Thoracic aorta (tissue), 2 donors: ENCODE data around the gene HEBP2. TPM values are rescaled to one million over a fixed set of nuclear protein-coding genes. Genes with fewer than 3 reads are reported as not detected.

ENCODE experiments used
- ATAC-seq: fragments of 150-250 bp; one replicate; pipeline ENCODE4 v1.8.0; 2017; ENCODE audit warnings: low read depth; ENCODE audit not compliant: insufficient number of reproducible peaks, low FRiP score
- DNase-seq: peaks from one replicate; pipeline ENCODE4 v3.0.0-alpha.2; 2020; ENCODE audit warnings: low spot score
- H3K27ac ChIP-seq, 2 donors: fragments of 200-600 bp; sonication (generic); 1 replicate in 1 of 2; 2 replicates in 1 of 2; pipeline ENCODE4 v1.5.1; 2016; ENCODE audit warnings: mild to moderate bottlenecking in 2 of 2, moderate library complexity in 2 of 2
- H3K27me3 ChIP-seq: fragments of 200-600 bp; sonication (generic); replicated peaks from 2 replicates; pipeline ENCODE4 v1.6.0; 2016; ENCODE audit warnings: mild to moderate bottlenecking; ENCODE audit not compliant: insufficient read depth
- H3K36me3 ChIP-seq: fragments of 200-600 bp; sonication (generic); one replicate; pipeline ENCODE4 v1.5.1; 2016
- H3K4me1 ChIP-seq, 2 donors: fragments of 200-600 bp; sonication (generic); 1 replicate in 1 of 2; 2 replicates in 1 of 2; pipeline versions ENCODE4 v1.5.1 to v1.6.0; 2016; ENCODE audit warnings: low read depth in 2 of 2, mild to moderate bottlenecking in 1 of 2; ENCODE audit not compliant: control insufficient read depth in 1 of 2
- H3K4me3 ChIP-seq: fragments of 200-600 bp; sonication (generic); 2 replicates; pipeline ENCODE4 v1.5.1; 2016; ENCODE audit warnings: mild to moderate bottlenecking
- H3K9me3 ChIP-seq: fragments of 200-600 bp; sonication (generic); 2 replicates; pipeline ENCODE4 v1.5.1; 2016
- CTCF ChIP-seq: fragments of 200-600 bp; sonication (generic); IDR thresholded peaks from one replicate; pipeline ENCODE4 v1.5.1; 2019; ENCODE audit warnings: antibody characterized with exemption
- total RNA-seq, 2 donors: library from RNA; depleted of rRNA; stranded (reverse); fragments of >200 nt; gene quantifications; one replicate each; pipeline versions ENCODE4 v1.1.0 to v1.2.3, GENCODE V29; 2016

The HEBP2 gene
- total RNA-seq, 2 donors from 2014 or later: 49.0 to 62.4 TPM

GRCh38 chr6:138410972-138411880, 7.2 kb downstream of the HEBP2 start:
- peaks cover 44% of the 10 kb centered on the region for H3K36me3 ChIP-seq
- H3K4me3 ChIP-seq: no peak overlapping the region
- H3K4me1 ChIP-seq: no peaks in the 10 kb centered on the region
- no peak for TF ChIP-seq CTCF
- DNase-seq (no peak), ATAC-seq (no peak)
- no peak overlapping the region for H3K27ac ChIP-seq
- H3K9me3 ChIP-seq: no peaks in the 10 kb centered on the region
- no peaks in the 10 kb centered on the region for H3K27me3 ChIP-seq

- no peak overlapping the region for H3K4me3 ChIP-seq
- no peaks in the 10 kb centered on the region for H3K4me1 ChIP-seq
- H3K9me3 ChIP-seq: no peaks in the 10 kb centered on the region
- H3K27ac ChIP-seq: no peak overlapping the region
- no peaks in the 10 kb centered on the region for H3K27me3 ChIP-seq
- no peak for TF ChIP-seq CTCF
- no peak for ATAC-seq
- peaks cover 24% of the 10 kb centered on the region for H3K36me3 ChIP-seq
- DNase-seq: no peak
Observed at GRCh38 chr6:138415125-138415524, 11.1 kb downstream of the HEBP2 start.

GRCh38 chr6:138416206-138416605, 12.2 kb downstream of the HEBP2 start:
- no peak for TF ChIP-seq CTCF
- ATAC-seq: no peak
- no peak overlapping the region for H3K27ac ChIP-seq
- H3K4me1 ChIP-seq: no peaks in the 10 kb centered on the region
- no peaks in the 10 kb centered on the region for H3K27me3 ChIP-seq
- peaks cover 19% of the 10 kb centered on the region for H3K36me3 ChIP-seq
- DNase-seq: no peak
- no peak overlapping the region for H3K4me3 ChIP-seq
- no peaks in the 10 kb centered on the region for H3K9me3 ChIP-seq

GRCh38 chr6:138417493-138418117, 13.6 kb downstream of the HEBP2 start:
- H3K27ac ChIP-seq: no peak overlapping the region
- TF ChIP-seq CTCF: no peak
- H3K36me3 ChIP-seq: peaks cover 9% of the 10 kb centered on the region
- ATAC-seq (no peak), DNase-seq (no peak)
- H3K9me3 ChIP-seq: no peaks in the 10 kb centered on the region
- no peaks in the 10 kb centered on the region for H3K4me1 ChIP-seq
- H3K27me3 ChIP-seq: no peaks in the 10 kb centered on the region
- H3K4me3 ChIP-seq: no peak overlapping the region

GRCh38 chr6:138418118-138418742, 14.2 kb downstream of the HEBP2 start:
- TF ChIP-seq CTCF: no peak
- Histone ChIP-seq H3K36me3 (peaks cover 9% of the 10 kb centered on the region), H3K9me3 (no peaks in the 10 kb centered on the region), H3K27ac (no peak overlapping the region), H3K4me3 (no peak overlapping the region), H3K27me3 (no peaks in the 10 kb centered on the region), H3K4me1 (no peaks in the 10 kb centered on the region)
- DNase-seq (no peak), ATAC-seq (no peak)
